Duodenal mucosa (tissue), 2 donors: ENCODE data around the gene CEP72.
"Not testable (repeated sequence)": the region's sequence is repeated elsewhere in the genome, so short reads cannot be mapped to it uniquely, and the experiment has no call there.

Source experiments
- H3K27ac ChIP-seq: one replicate; pipeline ENCODE4 v1.7.0; 2013; ENCODE audit warnings: low read depth, low read length
- H3K27me3 ChIP-seq, 2 donors: one replicate each; pipeline ENCODE4 v1.7.0; 2013; ENCODE audit warnings: low read length in 2 of 2, control low read depth in 1 of 2; ENCODE audit not compliant: insufficient read depth in 2 of 2, control insufficient read depth in 1 of 2
- H3K36me3 ChIP-seq, 2 donors: one replicate each; pipeline ENCODE4 v1.7.0; 2013; ENCODE audit warnings: low read length in 2 of 2, control low read depth in 1 of 2; ENCODE audit not compliant: insufficient read depth in 2 of 2, control insufficient read depth in 1 of 2
- H3K4me1 ChIP-seq, 2 donors: one replicate each; pipeline ENCODE4 v1.7.0; 2013; ENCODE audit warnings: low read length in 2 of 2, control low read depth in 1 of 2; ENCODE audit not compliant: insufficient read depth in 2 of 2, control insufficient read depth in 1 of 2
- H3K4me3 ChIP-seq, 2 donors: one replicate each; pipeline ENCODE4 v1.7.0; 2013; ENCODE audit warnings: low read length in 2 of 2, low read depth in 1 of 2
- H3K9ac ChIP-seq, 2 donors: one replicate each; pipeline ENCODE4 v1.7.0; 2013; ENCODE audit warnings: low read length in 2 of 2, low read depth in 1 of 2
- H3K9me3 ChIP-seq, 2 donors: one replicate each; pipeline ENCODE4 v1.7.0; 2013; ENCODE audit warnings: low read length in 2 of 2, control low read depth in 1 of 2; ENCODE audit not compliant: control insufficient read depth in 1 of 2

Gene CEP72

GRCh38 chr5:682651-683358 lies 70.7 kb downstream of the CEP72 start:
- not testable (repeated sequence) for H3K27ac ChIP-seq, H3K4me1 ChIP-seq, H3K9me3 ChIP-seq, H3K36me3 ChIP-seq, H3K4me3 ChIP-seq, H3K27me3 ChIP-seq, H3K9ac ChIP-seq

- Histone ChIP-seq H3K27ac (no peak overlapping the region), H3K36me3 (no peaks in the 10 kb centered on the region), H3K27me3 (no peaks in the 10 kb centered on the region), H3K4me3 (no peak overlapping the region), H3K4me1 (no peaks in the 10 kb centered on the region), H3K9ac (no peak overlapping the region), H3K9me3 (no peaks in the 10 kb centered on the region)
Observed at GRCh38 chr5:683551-684481, 71.7 kb downstream of the CEP72 start.

- no peak overlapping the region for H3K9ac ChIP-seq
- H3K27ac ChIP-seq, result no peak overlapping the region
- no peak overlapping the region for H3K4me3 ChIP-seq
- no peaks in the 10 kb centered on the region for H3K9me3 ChIP-seq
- no peaks in the 10 kb centered on the region for H3K27me3 ChIP-seq
- no peaks in the 10 kb centered on the region for H3K36me3 ChIP-seq
- H3K4me1 ChIP-seq, result no peaks in the 10 kb centered on the region
Observed at GRCh38 chr5:684751-685216, 72.6 kb downstream of the CEP72 start.

- no peak overlapping the region for H3K4me3 ChIP-seq
- no peaks in the 10 kb centered on the region for H3K9me3 ChIP-seq
- no peaks in the 10 kb centered on the region for H3K36me3 ChIP-seq
- no peaks in the 10 kb centered on the region for H3K4me1 ChIP-seq
- no peak overlapping the region for H3K27ac ChIP-seq
- no peaks in the 10 kb centered on the region for H3K27me3 ChIP-seq
- H3K9ac ChIP-seq, result no peak overlapping the region
Observed at GRCh38 chr5:685262-686171, 73.4 kb downstream of the CEP72 start.

- H3K9me3 ChIP-seq, H3K27me3 ChIP-seq, H3K4me3 ChIP-seq, H3K36me3 ChIP-seq, H3K27ac ChIP-seq, H3K9ac ChIP-seq, H3K4me1 ChIP-seq: not testable (repeated sequence)
Observed at GRCh38 chr5:686172-686523, 74.0 kb downstream of the CEP72 start.

GRCh38 chr5:686936-687335 lies 74.8 kb downstream of the CEP72 start:
- not testable (repeated sequence) for H3K4me1 ChIP-seq, H3K4me3 ChIP-seq, H3K27ac ChIP-seq, H3K36me3 ChIP-seq, H3K9me3 ChIP-seq, H3K9ac ChIP-seq, H3K27me3 ChIP-seq

- H3K4me1 ChIP-seq, H3K9ac ChIP-seq, H3K36me3 ChIP-seq, H3K4me3 ChIP-seq, H3K9me3 ChIP-seq, H3K27ac ChIP-seq, H3K27me3 ChIP-seq: not testable (repeated sequence)
Observed at GRCh38 chr5:688348-689010, 76.3 kb downstream of the CEP72 start.

- H3K27ac ChIP-seq, H3K9ac ChIP-seq, H3K36me3 ChIP-seq, H3K4me1 ChIP-seq, H3K9me3 ChIP-seq, H3K27me3 ChIP-seq, H3K4me3 ChIP-seq: not testable (repeated sequence)
Observed at GRCh38 chr5:690293-690692, 78.2 kb downstream of the CEP72 start.

- not testable (repeated sequence) for H3K36me3 ChIP-seq, H3K27me3 ChIP-seq, H3K9ac ChIP-seq, H3K4me3 ChIP-seq, H3K9me3 ChIP-seq, H3K27ac ChIP-seq, H3K4me1 ChIP-seq
Observed at GRCh38 chr5:691049-691448, 78.9 kb downstream of the CEP72 start.
